Ishikawa (cell line): Measurements from ENCODE around the gene CRYBB1.

Experiments used
- CEBPB ChIP-seq: IDR thresholded peaks from 2 replicates; pipeline ENCODE4 v1.6.1; 2012
- CREB1 ChIP-seq: IDR thresholded peaks from 2 replicates; pipeline ENCODE4 v1.6.1; 2012; ENCODE audit warnings: low read depth
- EP300 ChIP-seq: IDR thresholded peaks from 2 replicates; pipeline ENCODE4 v1.6.1; 2012; ENCODE audit warnings: borderline replicate concordance
- RAD21 ChIP-seq: IDR thresholded peaks from 2 replicates; pipeline ENCODE4 v1.6.1; 2012; ENCODE audit warnings: low read depth
- REST ChIP-seq: IDR thresholded peaks from 2 replicates; pipeline ENCODE4 v1.6.1; 2012; ENCODE audit warnings: low read depth, mild to moderate bottlenecking
- TAF1 ChIP-seq: IDR thresholded peaks from 2 replicates; pipeline ENCODE4 v1.6.1; 2012; ENCODE audit warnings: low read depth, mild to moderate bottlenecking
- USF1 ChIP-seq: IDR thresholded peaks from 2 replicates; pipeline ENCODE4 v1.6.1; 2012
- YY1 ChIP-seq: IDR thresholded peaks from 2 replicates; pipeline ENCODE4 v1.6.1; 2012; ENCODE audit warnings: low read depth

GRCh38 chr22:26656891-26657851 is 39.3 kb upstream of the CRYBB1 start, which contains the start of gene MIAT:
- TF ChIP-seq YY1 (no peak), CREB1 (no peak), TAF1 (no peak), EP300 (no peak), CEBPB (no peak), USF1 (no peak), RAD21 (no peak), REST (no peak)
